Central memory CD8-positive, alpha-beta T cell (primary cell): Measurements from ENCODE around the gene FGL2.

Source experiments
- ATAC-seq: fragments of 150-1000 bp; cut with Tn5 transposase; replicated peaks from 2 replicates; pipeline ENCODE4 v1.10.0; 2022; ENCODE audit warnings: mild to moderate bottlenecking, moderate FRiP score, moderate number of reproducible peaks; ENCODE audit not compliant: poor library complexity, severe bottlenecking; ENCODE audit errors: extremely low read depth
- DNase-seq, 2 donors: peaks; one replicate each; pipeline ENCODE4 v3.0.0; 2021; ENCODE audit warnings: low spot score in 2 of 2
- H3K27ac Mint-ChIP-seq: one replicate; pipeline ENCODE4 v1.8.0; 2022; ENCODE audit warnings: low read depth, mild to moderate bottlenecking, moderate library complexity, mixed read lengths
- H3K27me3 Mint-ChIP-seq: one replicate; pipeline ENCODE4 v1.8.0; 2022; ENCODE audit warnings: mixed read lengths
- H3K36me3 Mint-ChIP-seq: one replicate; pipeline ENCODE4 v1.8.0; 2022; ENCODE audit warnings: mild to moderate bottlenecking, moderate library complexity, mixed read lengths; ENCODE audit not compliant: insufficient read depth
- H3K4me1 Mint-ChIP-seq: one replicate; pipeline ENCODE4 v1.8.0; 2022; ENCODE audit warnings: mixed read lengths
- H3K4me3 Mint-ChIP-seq: one replicate; pipeline ENCODE4 v1.8.0; 2022; ENCODE audit warnings: mild to moderate bottlenecking, moderate library complexity, mixed read lengths
- H3K9me3 Mint-ChIP-seq: one replicate; pipeline ENCODE4 v1.8.0; 2022; ENCODE audit warnings: mixed read lengths

The FGL2 gene

GRCh38 chr7:77199013-77199966 is at the start of gene FGL2:
TSS of gene FGL2 (minus strand) at chr7:77199819. CDS start at chr7:77199793, 26 bp downstream.
- peak; percentile 78 for ATAC-seq
- peak within 1 kb of the TSS; percentile 80 for H3K4me3 Mint-ChIP-seq
- H3K36me3 Mint-ChIP-seq: peaks cover 2% of the 10 kb centered on the region
- H3K27me3 Mint-ChIP-seq: no peaks in the 10 kb centered on the region
- no peak for DNase-seq
- peaks cover 34% of the 10 kb centered on the region for H3K4me1 Mint-ChIP-seq
- H3K9me3 Mint-ChIP-seq: no peaks in the 10 kb centered on the region
- peak within 1 kb of the TSS; percentile 87 for H3K27ac Mint-ChIP-seq

GRCh38 chr7:77248154-77248553 is 48.5 kb upstream of the FGL2 start:
- Mint-ChIP-seq H3K36me3 (peaks cover 4% of the 10 kb centered on the region), H3K4me1 (no peaks in the 10 kb centered on the region), H3K9me3 (no peaks in the 10 kb centered on the region), H3K4me3 (no peak overlapping the region), H3K27ac (no peak overlapping the region), H3K27me3 (no peaks in the 10 kb centered on the region)
- DNase-seq: no peak
- ATAC-seq: no peak

- DNase-seq: peak; percentile 70 to 79
- peak; percentile 82 for ATAC-seq
- H3K4me1 Mint-ChIP-seq: no peaks in the 10 kb centered on the region
- no peak overlapping the region for H3K27ac Mint-ChIP-seq
- no peaks in the 10 kb centered on the region for H3K9me3 Mint-ChIP-seq
- H3K4me3 Mint-ChIP-seq: no peak overlapping the region
- peaks cover 4% of the 10 kb centered on the region for H3K36me3 Mint-ChIP-seq
- no peaks in the 10 kb centered on the region for H3K27me3 Mint-ChIP-seq
Observed at GRCh38 chr7:77247206-77247850, 47.7 kb upstream of the FGL2 start.

- DNase-seq (no peak), ATAC-seq (no peak)
- H3K9me3 Mint-ChIP-seq: no peaks in the 10 kb centered on the region
- no peak overlapping the region for H3K4me3 Mint-ChIP-seq
- H3K27me3 Mint-ChIP-seq: no peaks in the 10 kb centered on the region
- H3K36me3 Mint-ChIP-seq: peaks cover 7% of the 10 kb centered on the region
- H3K4me1 Mint-ChIP-seq: no peaks in the 10 kb centered on the region
- H3K27ac Mint-ChIP-seq: no peak overlapping the region
Observed at GRCh38 chr7:77246026-77246640, 46.5 kb upstream of the FGL2 start.

GRCh38 chr7:77245015-77245755 is 45.6 kb upstream of the FGL2 start:
- no peak for DNase-seq
- no peak for ATAC-seq
- Mint-ChIP-seq H3K27me3 (no peaks in the 10 kb centered on the region), H3K4me1 (no peaks in the 10 kb centered on the region), H3K9me3 (no peaks in the 10 kb centered on the region), H3K4me3 (no peak overlapping the region), H3K27ac (no peak overlapping the region), H3K36me3 (peaks cover 5% of the 10 kb centered on the region)

GRCh38 chr7:77244222-77244934 is 44.8 kb upstream of the FGL2 start:
- Mint-ChIP-seq H3K9me3 (no peaks in the 10 kb centered on the region), H3K36me3 (peaks cover 5% of the 10 kb centered on the region), H3K27ac (no peak overlapping the region), H3K4me1 (peaks cover 4% of the 10 kb centered on the region), H3K4me3 (no peak overlapping the region), H3K27me3 (no peaks in the 10 kb centered on the region)
- DNase-seq (no peak), ATAC-seq (no peak)

- Mint-ChIP-seq H3K36me3 (peaks cover 6% of the 10 kb centered on the region), H3K9me3 (no peaks in the 10 kb centered on the region), H3K27me3 (no peaks in the 10 kb centered on the region), H3K4me3 (no peak overlapping the region), H3K27ac (no peak overlapping the region), H3K4me1 (peaks cover 11% of the 10 kb centered on the region)
- DNase-seq (no peak), ATAC-seq (no peak)
Observed at GRCh38 chr7:77242554-77242953, 42.9 kb upstream of the FGL2 start.

GRCh38 chr7:77242068-77242467 is 42.4 kb upstream of the FGL2 start:
- H3K9me3 Mint-ChIP-seq: no peaks in the 10 kb centered on the region
- no peak overlapping the region for H3K27ac Mint-ChIP-seq
- ATAC-seq: no peak

GRCh38 chr7:77239471-77239870 is 39.9 kb upstream of the FGL2 start:
- H3K27ac Mint-ChIP-seq: no peak overlapping the region
- ATAC-seq: no peak
- DNase-seq: no peak
- H3K4me3 Mint-ChIP-seq: no peak overlapping the region
- H3K27me3 Mint-ChIP-seq: no peaks in the 10 kb centered on the region
- no peaks in the 10 kb centered on the region for H3K9me3 Mint-ChIP-seq
- H3K4me1 Mint-ChIP-seq: peaks cover 11% of the 10 kb centered on the region
- peaks cover 4% of the 10 kb centered on the region for H3K36me3 Mint-ChIP-seq

More at GRCh38 chr7:77242068-77242467, 42.4 kb upstream of the FGL2 start:
- no peak for DNase-seq
- Mint-ChIP-seq H3K4me1 (peaks cover 11% of the 10 kb centered on the region), H3K27me3 (no peaks in the 10 kb centered on the region), H3K36me3 (peaks cover 6% of the 10 kb centered on the region), H3K4me3 (no peak overlapping the region)

GRCh38 chr7:77238703-77239136 is 39.1 kb upstream of the FGL2 start:
- Mint-ChIP-seq H3K27me3 (no peaks in the 10 kb centered on the region), H3K36me3 (peaks cover 4% of the 10 kb centered on the region), H3K27ac (no peak overlapping the region), H3K9me3 (no peaks in the 10 kb centered on the region), H3K4me3 (no peak overlapping the region), H3K4me1 (peaks cover 11% of the 10 kb centered on the region)
- DNase-seq: no peak
- ATAC-seq: peak; percentile 36

- Mint-ChIP-seq H3K4me1 (peaks cover 11% of the 10 kb centered on the region), H3K9me3 (peaks cover 8% of the 10 kb centered on the region), H3K4me3 (no peak overlapping the region), H3K27me3 (no peaks in the 10 kb centered on the region), H3K36me3 (peaks cover 1% of the 10 kb centered on the region), H3K27ac (no peak overlapping the region)
- DNase-seq: no peak
- no peak for ATAC-seq
Observed at GRCh38 chr7:77235276-77235675, 35.7 kb upstream of the FGL2 start.

GRCh38 chr7:77232467-77232866 is 32.8 kb upstream of the FGL2 start:
- H3K27me3 Mint-ChIP-seq: no peaks in the 10 kb centered on the region
- H3K4me1 Mint-ChIP-seq: no peaks in the 10 kb centered on the region
- H3K4me3 Mint-ChIP-seq: no peak overlapping the region
- no peaks in the 10 kb centered on the region for H3K36me3 Mint-ChIP-seq
- H3K9me3 Mint-ChIP-seq: peaks cover 12% of the 10 kb centered on the region
- H3K27ac Mint-ChIP-seq: no peak overlapping the region
- ATAC-seq (no peak), DNase-seq (no peak)
